DOHH2 (cell line): ENCODE data around the gene C11orf91.
"Not testable (repeated sequence)": the region's sequence is repeated elsewhere in the genome, so short reads cannot be mapped to it uniquely, and the experiment has no call there.

ENCODE experiments used
- H3F3A ChIP-seq: fragments of 200-600 bp; sonication (generic), shearing (Covaris generic); 2 replicates; pipeline ENCODE4 v1.6.0; 2016; ENCODE audit warnings: antibody characterized with exemption, mild to moderate bottlenecking; ENCODE audit not compliant: control insufficient read depth, insufficient read depth
- H3K27ac ChIP-seq: fragments of 200-600 bp; sonication (generic); 2 replicates; pipeline ENCODE4 v1.5.1; 2014; ENCODE audit warnings: low read depth, mild to moderate bottlenecking, low read length, moderate library complexity
- H3K27me3 ChIP-seq: fragments of 200-600 bp; sonication (generic); 2 replicates; pipeline ENCODE4 v1.6.1; 2014; ENCODE audit warnings: mild to moderate bottlenecking, low read length, mixed read lengths; ENCODE audit not compliant: control insufficient read depth
- H3K36me3 ChIP-seq: fragments of 200-600 bp; sonication (generic); 2 replicates; pipeline ENCODE4 v1.6.1; 2014; ENCODE audit warnings: mild to moderate bottlenecking, low read length, moderate library complexity, mixed read lengths; ENCODE audit not compliant: control insufficient read depth
- H3K4me1 ChIP-seq: fragments of 200-600 bp; sonication (generic); 2 replicates; pipeline ENCODE4 v1.6.1; 2014; ENCODE audit warnings: mild to moderate bottlenecking, low read length, mixed read lengths; ENCODE audit not compliant: control insufficient read depth
- H3K4me2 ChIP-seq: fragments of 200-600 bp; sonication (generic); 2 replicates; pipeline ENCODE4 v1.6.0; 2014; ENCODE audit warnings: mild to moderate bottlenecking, low read length, moderate library complexity
- H3K4me3 ChIP-seq: fragments of 200-600 bp; sonication (generic); 2 replicates; pipeline ENCODE4 v1.5.1; 2014; ENCODE audit warnings: mild to moderate bottlenecking, low read length, mixed read lengths
- H3K79me2 ChIP-seq: fragments of 200-600 bp; sonication (generic); 2 replicates; pipeline ENCODE4 v1.6.1; 2014; ENCODE audit warnings: mild to moderate bottlenecking, low read length, mixed read lengths; ENCODE audit not compliant: control insufficient read depth
- H3K9me2 ChIP-seq: fragments of 200-600 bp; sonication (generic); replicated peaks from 2 replicates; pipeline ENCODE4 v1.6.1; 2014; ENCODE audit warnings: mild to moderate bottlenecking, low read length, mixed read lengths; ENCODE audit not compliant: control insufficient read depth
- H3K9me3 ChIP-seq: fragments of 200-600 bp; sonication (generic); 2 replicates; pipeline ENCODE4 v1.6.1; 2014; ENCODE audit warnings: antibody characterized with exemption, low read length, mixed read lengths; ENCODE audit not compliant: control insufficient read depth, insufficient read depth
- H4K20me1 ChIP-seq: fragments of 200-600 bp; sonication (generic); 2 replicates; pipeline ENCODE4 v1.6.0; 2014; ENCODE audit warnings: low read depth, mild to moderate bottlenecking, antibody characterized with exemption, low read length, moderate library complexity; ENCODE audit not compliant: control insufficient read depth, insufficient read depth
- CTCF ChIP-seq: fragments of 200-600 bp; sonication (generic); IDR thresholded peaks from one replicate; pipeline ENCODE4 v1.5.1; 2014; ENCODE audit warnings: antibody characterized with exemption, mild to moderate bottlenecking, low read depth, low read length; ENCODE audit not compliant: poor library complexity, severe bottlenecking
- EZH2phosphoT487 ChIP-seq: fragments of 200-600 bp; sonication (generic); IDR thresholded peaks from 2 replicates; pipeline ENCODE4 v1.6.1; 2017; ENCODE audit warnings: borderline replicate concordance, mild to moderate bottlenecking, antibody characterized with exemption, low read length, moderate library complexity, mixed read lengths

The C11orf91 gene

GRCh38 chr11:33733980-33734379, 33.4 kb upstream of the C11orf91 start:
- TF ChIP-seq EZH2phosphoT487 (no peak), CTCF (no peak)
- no peak overlapping the region for H3K4me3 ChIP-seq

GRCh38 chr11:33731723-33732531, 31.3 kb upstream of the C11orf91 start:
- Histone ChIP-seq H3K9me3 (no peaks in the 10 kb centered on the region), H3K36me3 (no peaks in the 10 kb centered on the region), H3K9me2 (no peaks in the 10 kb centered on the region), H3K27ac (no peak overlapping the region), H3K4me1 (peaks cover 31% of the 10 kb centered on the region), H4K20me1 (peaks cover 8% of the 10 kb centered on the region; the same call in 1 of the 2 replicates), H3K4me2 (no peak overlapping the region), H3K4me3 (no peak overlapping the region), H3F3A (no peaks in the 10 kb centered on the region), H3K79me2 (peaks cover 38% of the 10 kb centered on the region), H3K27me3 (peaks cover 6% of the 10 kb centered on the region; the same call in 1 of the 2 replicates)
- no peak for TF ChIP-seq EZH2phosphoT487
- TF ChIP-seq CTCF = no peak

More at GRCh38 chr11:33733980-33734379, 33.4 kb upstream of the C11orf91 start:
- Histone ChIP-seq H3K27me3 (peaks cover 6% of the 10 kb centered on the region; the same call in 1 of the 2 replicates), H3K4me1 (peaks cover 32% of the 10 kb centered on the region), H4K20me1 (peaks cover 8% of the 10 kb centered on the region; the same call in 1 of the 2 replicates), H3K9me3 (no peaks in the 10 kb centered on the region), H3K36me3 (no peaks in the 10 kb centered on the region), H3K27ac (no peak overlapping the region), H3K4me2 (no peak overlapping the region), H3F3A (no peaks in the 10 kb centered on the region), H3K79me2 (peaks cover 38% of the 10 kb centered on the region), H3K9me2 (no peaks in the 10 kb centered on the region)

- Histone ChIP-seq H3K27ac (no peak overlapping the region), H3K4me3 (no peak overlapping the region), H3K27me3 (peaks cover 6% of the 10 kb centered on the region; the same call in 1 of the 2 replicates), H3K4me2 (no peak overlapping the region), H3K9me2 (no peaks in the 10 kb centered on the region), H3K79me2 (peaks cover 38% of the 10 kb centered on the region), H4K20me1 (peaks cover 8% of the 10 kb centered on the region; the same call in 1 of the 2 replicates), H3K4me1 (peaks cover 25% of the 10 kb centered on the region), H3K36me3 (no peaks in the 10 kb centered on the region), H3F3A (no peaks in the 10 kb centered on the region), H3K9me3 (no peaks in the 10 kb centered on the region)
- TF ChIP-seq CTCF = no peak
- no peak for TF ChIP-seq EZH2phosphoT487
These were observed 30.1 kb upstream of the C11orf91 start for GRCh38 chr11:33730716-33731115.

GRCh38 chr11:33729072-33729664, 28.5 kb upstream of the C11orf91 start:
- not testable (repeated sequence) for H3K27ac ChIP-seq, H4K20me1 ChIP-seq, H3K4me2 ChIP-seq, H3K4me3 ChIP-seq, H3K9me3 ChIP-seq, H3F3A ChIP-seq, H3K27me3 ChIP-seq, H3K9me2 ChIP-seq, H3K36me3 ChIP-seq
- Histone ChIP-seq H3K4me1 (peaks cover 17% of the 10 kb centered on the region), H3K79me2 (peaks cover 36% of the 10 kb centered on the region)

GRCh38 chr11:33727539-33727938, 26.9 kb upstream of the C11orf91 start:
- H3K4me2 ChIP-seq, H4K20me1 ChIP-seq, H3K27me3 ChIP-seq, H3K4me3 ChIP-seq, H3F3A ChIP-seq, H3K9me2 ChIP-seq, H3K4me1 ChIP-seq, H3K36me3 ChIP-seq, H3K9me3 ChIP-seq, H3K27ac ChIP-seq: not testable (repeated sequence)
- peaks cover 33% of the 10 kb centered on the region for H3K79me2 ChIP-seq
